ENCODE measurements around the gene NOB1.

Gene NOB1

DNA sequence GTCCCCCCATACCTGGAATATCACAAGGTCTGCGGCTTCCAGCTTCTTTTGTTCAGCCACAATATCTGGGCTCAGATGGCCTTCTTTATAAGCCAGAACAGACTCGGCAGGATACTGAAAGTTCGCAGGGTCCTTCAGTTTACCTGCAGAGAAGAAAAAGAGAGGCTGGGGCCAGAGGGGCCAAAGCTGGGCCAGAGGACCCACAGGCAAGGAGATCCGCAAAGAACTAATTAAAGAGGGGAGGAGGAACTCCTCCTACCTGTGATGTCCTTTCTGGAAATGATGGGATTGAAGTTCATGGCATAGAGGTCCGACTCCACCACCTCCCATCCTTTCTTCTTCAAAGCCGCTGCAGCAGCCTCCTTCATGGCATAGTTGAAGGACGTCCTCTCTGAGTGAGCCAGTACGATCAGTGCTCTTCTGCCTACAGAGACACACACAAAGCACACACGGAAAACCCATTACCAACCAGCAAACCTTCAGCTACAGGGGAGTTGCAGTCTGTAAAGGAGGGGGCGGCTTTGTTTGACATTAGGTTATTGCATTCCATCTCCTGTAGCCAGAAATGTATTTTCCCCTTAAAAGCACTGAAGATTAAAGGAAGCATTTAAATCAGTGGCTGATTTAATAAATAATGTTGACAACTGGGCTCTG, 36.5 kb downstream of the NOB1 start:
- no peak for DNase-seq

GRCh38 chr16:69717066-69717465, 37.7 kb downstream of the NOB1 start:
- no peak for DNase-seq

DNA sequence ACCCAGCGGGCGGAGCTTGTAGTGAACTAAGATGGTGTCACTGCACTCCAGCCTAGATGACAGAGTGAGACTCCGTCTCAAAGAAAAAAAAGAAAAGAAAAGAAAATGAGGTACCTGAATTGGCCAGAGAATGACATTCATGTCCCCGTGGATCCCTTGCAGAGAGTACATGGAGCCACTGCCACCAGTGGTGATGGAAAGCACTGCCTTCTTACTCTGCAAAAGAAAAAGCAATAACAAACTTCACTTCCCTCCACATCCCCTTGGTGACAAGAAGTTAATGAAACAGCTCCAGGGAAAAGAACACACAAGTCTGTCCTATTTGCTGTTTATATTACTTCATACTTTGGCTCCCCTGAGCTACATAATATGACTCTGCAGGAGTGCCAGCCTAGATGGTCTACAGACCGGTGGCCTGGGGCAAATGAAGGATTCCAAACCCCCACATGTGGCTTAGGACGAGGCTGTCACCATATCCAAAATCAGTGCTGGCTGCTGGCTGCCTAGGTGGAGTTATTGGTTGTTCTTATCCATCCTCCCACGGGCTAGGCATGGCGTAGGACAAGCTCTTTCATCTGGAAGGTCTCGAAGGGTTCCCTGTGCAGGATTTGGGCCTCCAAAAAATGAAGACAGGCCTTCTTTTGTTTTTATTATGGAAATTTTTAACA, 41.7 kb downstream of the NOB1 start:
- DNase-seq: no peak

DNA sequence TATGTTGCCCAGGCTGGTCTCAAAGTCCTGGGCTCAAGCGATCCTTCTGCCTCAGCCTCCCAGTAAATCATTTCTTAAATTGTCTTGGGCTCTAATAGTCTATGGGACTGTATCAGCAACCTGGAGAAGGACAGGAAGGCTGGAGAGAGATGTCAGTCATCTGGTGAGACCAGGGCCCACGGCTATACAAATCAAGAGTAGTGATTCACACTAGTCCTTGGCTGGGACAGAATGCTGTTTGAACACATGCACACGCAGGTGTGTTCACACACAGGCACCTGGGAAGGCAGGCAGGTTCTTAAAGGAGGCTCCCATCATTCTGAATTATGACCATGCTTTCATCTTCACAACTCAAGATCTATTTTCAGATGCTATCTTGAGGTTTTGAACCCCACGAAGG, 42.4 kb downstream of the NOB1 start:
- no peak for DNase-seq

- DNase-seq: no peak
Measured at GRCh38 chr16:69711115-69711740, 43.5 kb downstream of the NOB1 start.

DNA sequence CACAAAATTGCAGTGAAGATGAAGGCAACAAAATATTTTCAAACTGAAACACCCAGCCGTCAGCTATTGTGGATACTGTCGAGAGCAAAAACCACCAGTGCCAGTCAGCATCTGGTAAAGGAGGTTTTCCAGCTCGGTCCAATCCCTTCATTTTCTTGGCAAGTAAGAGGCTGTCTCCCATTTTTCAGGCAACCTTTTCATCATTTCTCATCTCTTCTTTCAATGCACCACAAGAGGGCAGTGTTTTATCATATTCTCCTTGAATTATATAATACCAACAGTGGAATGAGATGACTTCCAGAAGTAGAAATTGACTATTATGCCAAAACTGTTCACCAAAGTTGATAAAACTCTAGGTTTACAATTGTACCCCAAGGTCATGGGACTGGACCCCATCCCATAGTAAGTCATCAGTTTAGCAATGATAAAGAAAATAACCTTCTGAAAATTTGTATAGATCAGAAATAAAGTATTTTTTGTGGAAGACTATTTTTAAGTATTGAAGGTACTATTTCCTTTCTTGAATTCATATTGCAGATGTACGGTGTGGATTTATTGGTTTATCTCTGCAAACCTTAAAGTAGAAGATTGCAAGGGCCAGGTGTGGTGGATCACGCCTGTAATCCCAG, 45.2 kb downstream of the NOB1 start:
- DNase-seq: peak; percentile 72

- DNase-seq: no peak
Measured at GRCh38 chr16:69707920-69708683, 46.6 kb downstream of the NOB1 start.

- DNase-seq: no peak
Measured at GRCh38 chr16:69706975-69707340, 47.8 kb downstream of the NOB1 start.

DNA sequence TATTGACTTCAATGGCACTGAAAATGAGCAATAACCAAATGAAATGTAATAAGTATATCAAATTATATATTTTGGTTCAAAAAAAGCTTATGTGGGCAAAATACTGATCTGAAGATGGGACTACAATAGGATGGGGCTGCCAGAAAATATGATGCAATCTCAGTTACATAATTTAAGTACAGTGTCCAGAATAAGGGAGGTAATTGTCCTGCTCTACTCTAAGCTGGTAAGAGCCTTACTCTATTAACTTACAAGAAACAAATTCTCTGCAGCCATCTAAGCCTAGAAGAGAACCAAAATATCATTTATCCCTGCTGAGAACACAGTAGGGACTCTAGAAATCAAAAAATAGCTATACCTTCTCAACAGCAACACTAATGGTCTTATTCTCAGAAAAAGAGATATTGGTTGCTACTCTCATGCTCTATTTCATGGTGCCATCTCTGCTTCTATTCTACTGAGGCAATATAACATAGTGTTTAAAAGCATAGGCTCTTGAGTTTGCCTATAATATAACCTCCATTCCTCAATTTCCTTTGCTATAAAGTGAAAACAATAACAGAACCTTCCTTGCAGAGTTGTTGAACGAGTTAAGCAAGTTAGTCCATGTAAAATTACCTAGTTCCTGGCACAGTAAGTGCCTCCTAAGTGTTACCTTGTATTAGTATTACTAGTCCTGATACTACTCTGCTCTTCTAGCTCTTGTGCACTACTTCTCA, 48.3 kb downstream of the NOB1 start:
- DNase-seq: peak; percentile 15

- DNase-seq: peak; percentile 13
Measured at GRCh38 chr16:69703638-69704037, 51.1 kb downstream of the NOB1 start.

DNA sequence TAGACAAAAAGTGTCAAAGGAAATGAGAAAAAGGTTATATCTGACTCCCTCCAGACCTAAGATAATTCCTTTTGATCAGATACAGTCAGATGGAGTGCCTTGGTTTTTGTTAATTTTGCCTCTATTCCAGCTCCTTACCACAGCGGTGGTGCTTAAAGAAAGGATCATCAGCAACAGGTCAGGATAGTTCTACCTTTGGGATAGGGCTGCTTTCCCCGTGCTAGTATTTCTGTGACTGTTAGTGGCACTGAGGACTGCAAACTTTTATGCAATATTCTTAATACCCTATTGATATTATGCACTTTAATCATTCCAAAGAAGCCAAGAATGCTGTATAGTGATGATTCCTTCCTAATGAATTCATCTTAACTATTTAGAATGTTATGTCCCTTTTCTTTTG, 52.9 kb downstream of the NOB1 start:
- DNase-seq: no peak

DNA sequence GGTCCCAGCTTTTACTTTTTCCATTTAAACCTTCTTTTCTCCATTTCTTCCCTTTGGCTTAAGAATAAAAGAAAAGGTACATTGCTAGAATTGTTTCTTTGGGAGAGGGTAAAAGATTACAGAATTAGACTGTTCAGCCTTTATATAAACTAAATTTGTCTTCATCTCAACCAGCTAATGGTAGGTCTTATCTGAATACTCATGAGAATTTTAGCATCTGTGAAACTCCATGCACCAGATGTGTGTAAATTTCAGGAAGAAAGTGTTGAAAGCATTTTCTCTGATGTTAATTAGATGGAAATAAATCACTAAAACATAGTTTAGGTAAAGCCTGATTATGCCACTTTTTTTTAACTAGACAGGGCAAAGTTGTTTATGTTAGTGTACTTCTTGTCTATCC, 53.3 kb downstream of the NOB1 start:
- DNase-seq: no peak

- no peak for DNase-seq
Measured at GRCh38 chr16:69699915-69700314, 54.8 kb downstream of the NOB1 start.

DNA sequence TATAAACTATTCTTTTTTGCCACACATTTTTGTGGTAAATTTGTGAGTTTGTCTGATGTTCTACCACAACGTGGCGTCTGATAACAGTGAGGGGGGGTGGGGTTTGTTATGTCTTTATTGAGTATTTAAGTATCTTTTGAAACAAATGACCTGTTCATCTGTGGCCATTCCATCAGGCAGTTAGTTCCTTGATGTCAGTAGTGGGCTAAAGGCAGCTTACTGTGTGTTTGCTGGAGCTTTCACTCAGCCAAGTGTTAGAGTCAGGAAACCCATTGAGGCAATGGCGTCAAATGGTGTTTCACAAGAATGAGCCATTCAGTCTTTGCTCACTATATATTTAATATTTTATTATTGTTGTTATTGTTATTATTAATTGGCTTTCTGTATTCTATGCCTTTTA, 56.3 kb downstream of the NOB1 start:
- DNase-seq: no peak

GRCh38 chr16:69693916-69694315, 60.8 kb downstream of the NOB1 start:
- DNase-seq: no peak

GRCh38 chr16:69691980-69692911, 62.5 kb downstream of the NOB1 start:
- no peak for DNase-seq

Data from fibroblast of skin of scalp (primary cell).